Measurements from ENCODE around the gene EOMES.

The EOMES gene

DNA sequence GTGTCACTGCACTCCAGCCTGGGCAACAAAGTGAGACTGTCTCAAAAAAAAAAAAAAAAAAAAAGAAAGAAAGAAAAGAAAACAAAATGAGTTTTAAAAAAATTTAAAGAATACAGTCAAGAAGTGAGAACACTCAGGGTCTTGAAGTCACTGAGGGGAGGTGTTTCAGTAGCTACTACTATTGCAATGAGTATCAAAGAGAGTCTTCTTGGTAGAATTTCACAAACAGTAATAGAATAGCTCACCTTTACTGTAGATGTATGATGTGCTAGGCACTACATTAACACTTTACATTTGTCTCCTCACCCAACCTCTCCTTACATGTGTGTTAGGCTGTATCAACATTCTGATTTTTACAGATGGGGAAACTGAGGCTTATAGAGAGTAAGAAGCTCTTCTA, 43.9 kb downstream of the EOMES start:
- DNase-seq: no peak

DNA sequence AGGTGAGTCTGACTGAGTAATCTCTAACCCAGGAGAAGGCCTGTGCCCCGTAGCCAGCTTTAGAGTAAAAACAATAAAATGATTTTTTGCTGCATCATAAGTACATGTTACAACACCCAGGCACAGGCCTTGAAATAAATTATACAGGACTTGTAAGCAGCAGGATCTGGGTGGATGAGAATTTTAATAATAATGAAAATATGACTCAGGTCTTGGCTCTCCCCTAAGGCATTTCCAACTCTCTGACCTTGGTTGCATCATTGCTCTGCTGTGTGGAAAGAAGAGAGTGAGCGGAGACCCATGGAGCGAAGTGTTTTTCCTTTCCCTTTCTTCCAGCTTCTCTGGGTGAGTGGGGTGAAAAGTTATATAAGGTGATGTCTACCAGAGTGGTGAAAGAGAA, 44.6 kb downstream of the EOMES start:
- no peak for DNase-seq

DNA sequence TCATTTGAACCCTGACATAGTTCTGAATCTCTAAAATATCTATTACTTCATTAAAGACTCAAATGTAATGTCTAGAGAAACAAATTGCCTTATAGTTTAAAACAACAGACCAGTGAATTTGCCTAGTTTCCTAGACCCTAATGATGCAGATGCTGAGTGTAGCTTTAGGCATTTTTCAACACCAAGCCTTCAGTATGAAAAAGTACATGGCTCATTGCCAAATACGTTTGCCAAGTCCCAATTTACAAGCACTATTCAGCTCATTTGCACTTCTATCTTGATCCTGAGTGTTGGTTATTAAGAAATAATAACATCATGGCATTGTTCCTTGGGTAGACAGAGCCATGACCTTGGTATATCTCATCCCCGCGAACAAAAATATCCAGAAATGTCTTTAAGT, 46.8 kb downstream of the EOMES start:
- no peak for DNase-seq

DNA sequence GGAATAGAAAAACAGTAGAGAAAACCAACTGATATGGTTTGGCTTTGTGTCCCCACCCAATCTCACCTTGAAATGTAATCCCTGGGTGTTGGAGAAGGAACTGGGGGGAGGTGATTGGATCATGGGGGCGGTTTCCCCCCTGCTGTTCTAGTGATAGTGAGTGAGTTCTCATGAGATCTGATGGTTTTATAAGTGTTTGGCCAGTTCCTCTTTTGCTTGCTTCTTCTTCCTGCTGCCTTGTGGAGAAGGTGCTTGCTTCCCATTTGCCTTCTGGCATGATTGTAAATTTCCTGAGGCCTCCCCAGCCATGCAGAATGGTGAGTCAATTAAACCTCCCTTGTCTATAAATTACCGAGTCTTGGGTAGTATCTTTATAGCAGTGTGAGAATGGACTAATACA, 48.4 kb downstream of the EOMES start:
- DNase-seq: no peak

DNA sequence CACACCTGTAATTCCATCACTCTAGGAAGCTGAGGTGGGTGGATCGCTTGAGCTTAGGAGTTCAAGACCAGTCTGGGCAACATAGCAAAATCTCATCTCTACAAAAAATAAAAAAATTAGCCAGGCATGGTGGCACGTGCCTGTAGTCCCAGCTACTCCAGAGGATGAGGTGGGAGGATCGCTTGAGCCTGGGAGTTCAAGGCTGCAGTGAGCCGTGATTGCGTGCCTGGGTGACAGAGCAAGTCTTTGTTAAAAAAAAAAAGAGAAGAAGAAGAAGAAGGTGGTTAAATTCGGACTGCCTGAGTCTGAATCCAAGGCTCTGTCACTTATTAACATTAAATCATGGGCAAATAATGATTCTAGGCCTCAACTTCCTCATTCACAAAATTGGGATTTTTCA, 51.0 kb downstream of the EOMES start:
- DNase-seq: no peak

DNA sequence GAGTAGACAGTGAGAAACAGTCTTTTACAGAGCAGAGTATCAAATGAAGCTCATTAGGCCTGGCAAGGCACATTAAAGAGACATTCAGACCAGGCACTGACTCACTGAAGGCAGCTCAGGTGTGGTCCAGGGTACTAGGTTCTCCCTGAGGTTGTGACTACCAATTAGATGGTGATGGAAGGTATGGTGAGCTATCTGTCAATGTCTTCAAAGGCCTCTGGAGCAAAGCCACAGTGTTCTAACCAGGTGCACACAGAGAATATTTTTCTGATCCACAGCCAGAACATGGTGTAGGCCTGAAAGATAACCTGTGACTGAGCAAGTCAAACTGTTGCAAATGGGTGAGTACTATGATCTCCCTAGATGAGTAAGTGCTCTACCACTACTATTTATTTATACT, 51.5 kb downstream of the EOMES start:
- DNase-seq: no peak

DNA sequence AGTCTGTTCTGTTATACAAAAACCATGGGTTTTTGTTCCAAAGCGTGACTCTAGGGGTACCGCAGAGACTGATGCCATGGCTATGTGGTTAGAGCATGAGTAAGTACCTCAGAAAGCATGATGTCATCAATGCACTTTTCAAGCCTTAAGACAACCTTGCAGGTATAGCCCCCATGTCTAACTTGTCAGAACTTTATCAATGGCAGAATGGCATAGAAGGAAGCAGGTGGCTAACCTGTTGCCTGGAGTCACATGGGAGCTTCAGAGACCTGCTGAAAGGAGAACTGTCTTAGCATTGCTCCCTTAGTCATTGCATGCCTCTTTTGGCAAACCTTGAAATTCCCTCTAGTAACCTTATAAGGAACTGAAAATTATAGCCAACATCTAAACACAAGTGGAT, 52.5 kb downstream of the EOMES start:
- no peak for DNase-seq

DNA sequence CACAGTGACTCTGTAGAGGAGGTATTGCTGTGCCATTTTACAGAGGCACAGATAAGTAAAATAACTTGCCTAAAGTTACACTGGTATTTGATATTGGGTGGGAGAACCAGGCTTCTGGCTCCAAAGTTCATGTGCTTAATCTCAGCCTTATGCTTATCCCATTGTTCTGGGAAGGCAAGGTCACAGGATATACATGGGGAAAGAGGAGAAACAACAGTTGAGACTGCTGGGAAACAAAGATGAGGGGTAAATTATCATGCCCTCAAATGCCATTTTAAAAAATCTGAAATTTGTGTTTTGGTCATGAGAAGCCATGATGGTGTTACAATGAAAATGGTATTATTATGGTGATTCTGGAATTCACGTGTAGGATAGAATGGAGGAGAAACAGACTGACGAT, 54.4 kb downstream of the EOMES start:
- no peak for DNase-seq

DNA sequence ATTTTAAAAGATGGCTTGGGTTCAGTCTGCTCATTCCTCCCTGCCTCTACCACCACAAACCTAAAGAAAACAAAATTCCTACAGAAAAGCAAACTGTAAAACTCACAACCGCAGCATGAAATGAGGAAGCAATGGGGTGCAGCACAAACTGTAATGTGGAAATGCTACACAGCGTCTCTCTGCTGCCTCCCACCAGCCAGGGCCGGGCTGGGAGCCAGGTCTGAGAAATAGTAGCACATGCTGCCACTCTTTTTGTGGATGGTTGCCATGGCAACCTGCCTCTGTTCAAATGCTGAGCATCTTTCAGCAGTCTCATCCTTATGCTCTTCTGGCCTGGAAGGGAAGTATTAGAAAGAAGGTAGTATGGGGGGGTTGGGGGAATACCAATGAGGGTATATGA, 55.4 kb downstream of the EOMES start:
- no peak for DNase-seq

DNA sequence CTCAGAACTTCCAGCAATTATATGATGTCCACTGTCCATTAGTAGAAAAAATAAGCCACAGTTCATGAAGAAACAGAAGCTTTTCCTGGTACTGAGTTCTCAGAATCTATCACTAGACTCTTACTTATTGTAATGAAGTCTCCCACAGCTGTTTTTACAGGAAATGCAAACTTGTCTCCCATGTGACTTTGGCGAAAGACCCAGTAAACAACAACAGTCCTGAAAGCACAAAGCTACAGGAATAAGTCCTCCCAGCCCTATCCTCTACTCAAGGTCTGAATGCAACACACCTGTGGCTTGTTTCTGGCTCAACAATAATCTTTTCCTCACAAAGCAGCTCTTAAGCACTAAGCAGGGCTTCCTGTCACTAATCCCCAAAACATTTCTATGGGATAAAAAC, 55.9 kb downstream of the EOMES start:
- DNase-seq: no peak

Measured in CD4-positive, alpha-beta T cell treated with Interleukin-17A for 4 hours (primary cell).